Astrocyte (in vitro differentiated cells and primary cell): Measurements from ENCODE around the gene SNAPC4. TPM values are rescaled to one million over a fixed set of nuclear protein-coding genes. Genes with fewer than 3 reads are reported as not detected.

Experiments
- DNase-seq: peaks from one replicate; pipeline ENCODE4 v3.0.0-alpha.2; 2010; ENCODE audit warnings: low read depth
- FAIRE-seq: peaks from 2 replicates; lab custom pipeline; 2011; peaks lifted over from hg19 to GRCh38; lab: Jason Lieb, UNC
- H2AFZ ChIP-seq: 2 replicates; pipeline ENCODE4 v1.6.0; 2012; ENCODE audit warnings: low read depth, low read length, inconsistent platforms
- H3K27ac ChIP-seq: 2 replicates; pipeline ENCODE4 v1.5.1; 2011; ENCODE audit warnings: low read depth, low read length, inconsistent platforms
- H3K27me3 ChIP-seq: 2 replicates; pipeline ENCODE4 v1.6.0; 2011; ENCODE audit warnings: low read length, inconsistent platforms; ENCODE audit not compliant: insufficient read depth
- H3K36me3 ChIP-seq: 2 replicates; pipeline ENCODE4 v1.5.1; 2011; ENCODE audit warnings: low read length, inconsistent platforms; ENCODE audit not compliant: insufficient read depth
- H3K4me1 ChIP-seq: 2 replicates; pipeline ENCODE4 v1.5.1; 2011; ENCODE audit warnings: low read length, inconsistent platforms; ENCODE audit not compliant: insufficient read depth
- H3K4me2 ChIP-seq: 2 replicates; pipeline ENCODE4 v1.6.0; 2012; ENCODE audit warnings: low read length, inconsistent platforms
- H3K4me3 ChIP-seq: 2 replicates; pipeline ENCODE4 v1.5.1; 2011; ENCODE audit warnings: low read depth, mild to moderate bottlenecking, low read length, inconsistent platforms; ENCODE audit not compliant: insufficient read depth
- H3K79me2 ChIP-seq: 2 replicates; pipeline ENCODE4 v1.6.0; 2012; ENCODE audit warnings: mild to moderate bottlenecking, low read length, inconsistent platforms; ENCODE audit not compliant: insufficient read depth
- H3K9ac ChIP-seq: 2 replicates; pipeline ENCODE4 v1.6.0; 2012; ENCODE audit warnings: mild to moderate bottlenecking, low read length, inconsistent platforms
- H3K9me3 ChIP-seq: 2 replicates; pipeline ENCODE4 v1.5.1; 2012; ENCODE audit warnings: low read depth, mild to moderate bottlenecking, low read length, inconsistent platforms; ENCODE audit not compliant: insufficient read depth
- H4K20me1 ChIP-seq: 2 replicates; pipeline ENCODE4 v1.6.0; 2012; ENCODE audit warnings: low read length, inconsistent platforms; ENCODE audit not compliant: insufficient read depth
- H3K27ac Mint-ChIP-seq: one replicate; pipeline ENCODE4 v1.8.0; 2021; ENCODE audit warnings: mild to moderate bottlenecking, mixed read lengths; ENCODE audit not compliant: unreplicated experiment
- H3K27me3 Mint-ChIP-seq: one replicate; pipeline ENCODE4 v1.8.0; 2021; ENCODE audit warnings: low read depth, mixed read lengths; ENCODE audit not compliant: unreplicated experiment
- H3K36me3 Mint-ChIP-seq: one replicate; pipeline ENCODE4 v1.8.0; 2021; ENCODE audit warnings: low read depth, mixed read lengths; ENCODE audit not compliant: unreplicated experiment
- H3K4me1 Mint-ChIP-seq: one replicate; pipeline ENCODE4 v1.8.0; 2021; ENCODE audit warnings: low read depth, mixed read lengths; ENCODE audit not compliant: unreplicated experiment
- H3K4me3 Mint-ChIP-seq: one replicate; pipeline ENCODE4 v1.8.0; 2021; ENCODE audit warnings: mild to moderate bottlenecking, moderate library complexity, mixed read lengths; ENCODE audit not compliant: unreplicated experiment
- H3K9me3 Mint-ChIP-seq: one replicate; pipeline ENCODE4 v1.8.0; 2021; ENCODE audit warnings: mild to moderate bottlenecking, mixed read lengths; ENCODE audit not compliant: unreplicated experiment
- EZH2 ChIP-seq: IDR thresholded peaks from 2 replicates; pipeline ENCODE4 v1.6.1; 2012; ENCODE audit warnings: mild to moderate bottlenecking, low read length, inconsistent platforms; ENCODE audit not compliant: insufficient read depth
- total RNA-seq: library from RNA; stranded (reverse); gene quantifications from 2 replicates; pipeline ENCODE4 v1.2.1, GENCODE V29; 2021
- TF ChIP-seq, protein P1 (sequence below): IDR thresholded peaks from 2 replicates; pipeline ENCODE4 v1.5.1; 2011; ENCODE audit warnings: low read depth, mild to moderate bottlenecking, inconsistent platforms, low read length, moderate library complexity; ENCODE audit not compliant: insufficient read depth

SNAPC4 gene
- total RNA-seq, 1 donor from 2014 or later = 18.6 TPM

DNA sequence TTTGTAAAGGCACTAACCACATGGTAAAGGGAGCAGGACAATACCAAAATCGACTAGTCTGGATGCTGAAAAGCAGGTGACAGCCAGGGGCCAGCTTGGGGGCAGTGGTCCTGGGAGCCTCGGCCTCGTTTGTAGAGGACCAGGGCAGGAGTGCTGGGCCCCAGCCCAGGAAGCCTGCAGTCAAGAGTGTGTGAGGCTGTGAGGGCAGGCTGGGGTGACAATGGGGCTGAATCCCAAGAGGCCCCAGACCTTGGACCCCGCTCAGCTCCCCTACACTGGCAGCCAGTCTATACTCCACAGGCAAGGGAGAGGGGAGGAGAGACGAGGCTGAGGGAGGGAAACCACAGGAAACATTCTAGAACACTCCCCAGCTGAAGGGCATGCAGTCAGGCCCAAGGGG is 42.3 kb upstream of the SNAPC4 start:
- no peaks in the 10 kb centered on the region for H3K9me3 Mint-ChIP-seq
- TF ChIP-seq, protein P1, sequence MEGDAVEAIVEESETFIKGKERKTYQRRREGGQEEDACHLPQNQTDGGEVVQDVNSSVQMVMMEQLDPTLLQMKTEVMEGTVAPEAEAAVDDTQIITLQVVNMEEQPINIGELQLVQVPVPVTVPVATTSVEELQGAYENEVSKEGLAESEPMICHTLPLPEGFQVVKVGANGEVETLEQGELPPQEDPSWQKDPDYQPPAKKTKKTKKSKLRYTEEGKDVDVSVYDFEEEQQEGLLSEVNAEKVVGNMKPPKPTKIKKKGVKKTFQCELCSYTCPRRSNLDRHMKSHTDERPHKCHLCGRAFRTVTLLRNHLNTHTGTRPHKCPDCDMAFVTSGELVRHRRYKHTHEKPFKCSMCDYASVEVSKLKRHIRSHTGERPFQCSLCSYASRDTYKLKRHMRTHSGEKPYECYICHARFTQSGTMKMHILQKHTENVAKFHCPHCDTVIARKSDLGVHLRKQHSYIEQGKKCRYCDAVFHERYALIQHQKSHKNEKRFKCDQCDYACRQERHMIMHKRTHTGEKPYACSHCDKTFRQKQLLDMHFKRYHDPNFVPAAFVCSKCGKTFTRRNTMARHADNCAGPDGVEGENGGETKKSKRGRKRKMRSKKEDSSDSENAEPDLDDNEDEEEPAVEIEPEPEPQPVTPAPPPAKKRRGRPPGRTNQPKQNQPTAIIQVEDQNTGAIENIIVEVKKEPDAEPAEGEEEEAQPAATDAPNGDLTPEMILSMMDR = no peak
- TF ChIP-seq EZH2 = no peak
- Histone ChIP-seq H3K27ac (peak overlapping the region; percentile 69), H2AFZ (no peak overlapping the region), H3K9me3 (no peaks in the 10 kb centered on the region), H3K36me3 (peaks cover 39% of the 10 kb centered on the region), H3K9ac (peak overlapping the region; percentile 53), H3K27me3 (no peaks in the 10 kb centered on the region), H3K4me3 (no peak overlapping the region), H3K4me2 (peak overlapping the region; percentile 78), H3K4me1 (peaks cover 36% of the 10 kb centered on the region), H3K79me2 (peaks cover 34% of the 10 kb centered on the region), H4K20me1 (peaks cover 75% of the 10 kb centered on the region)
- H3K27ac Mint-ChIP-seq = no peak overlapping the region
- peaks cover 15% of the 10 kb centered on the region for H3K4me1 Mint-ChIP-seq
- FAIRE-seq (no peak), DNase-seq (no peak)
- no peaks in the 10 kb centered on the region for H3K27me3 Mint-ChIP-seq
- H3K36me3 Mint-ChIP-seq = peaks cover 12% of the 10 kb centered on the region
- no peak overlapping the region for H3K4me3 Mint-ChIP-seq

- H3K4me1 Mint-ChIP-seq = peaks cover 20% of the 10 kb centered on the region
- Histone ChIP-seq H3K27ac (peak overlapping the region; percentile 69), H3K4me1 (peaks cover 38% of the 10 kb centered on the region), H3K9me3 (no peaks in the 10 kb centered on the region), H4K20me1 (peaks cover 77% of the 10 kb centered on the region), H3K79me2 (peaks cover 38% of the 10 kb centered on the region), H3K4me3 (no peak overlapping the region), H3K4me2 (peak overlapping the region; percentile 78), H2AFZ (no peak overlapping the region), H3K27me3 (no peaks in the 10 kb centered on the region), H3K9ac (peak overlapping the region; percentile 53), H3K36me3 (peaks cover 37% of the 10 kb centered on the region)
- TF ChIP-seq EZH2 = no peak
- TF ChIP-seq, protein P1 = no peak
- DNase-seq = no peak
- H3K9me3 Mint-ChIP-seq = no peaks in the 10 kb centered on the region
- no peak overlapping the region for H3K27ac Mint-ChIP-seq
- no peaks in the 10 kb centered on the region for H3K27me3 Mint-ChIP-seq
- FAIRE-seq = no peak
- peak overlapping the region; percentile 35 for H3K4me3 Mint-ChIP-seq
- H3K36me3 Mint-ChIP-seq = peaks cover 8% of the 10 kb centered on the region
Observed at GRCh38 chr9:136441681-136442245, 41.8 kb upstream of the SNAPC4 start.

DNA sequence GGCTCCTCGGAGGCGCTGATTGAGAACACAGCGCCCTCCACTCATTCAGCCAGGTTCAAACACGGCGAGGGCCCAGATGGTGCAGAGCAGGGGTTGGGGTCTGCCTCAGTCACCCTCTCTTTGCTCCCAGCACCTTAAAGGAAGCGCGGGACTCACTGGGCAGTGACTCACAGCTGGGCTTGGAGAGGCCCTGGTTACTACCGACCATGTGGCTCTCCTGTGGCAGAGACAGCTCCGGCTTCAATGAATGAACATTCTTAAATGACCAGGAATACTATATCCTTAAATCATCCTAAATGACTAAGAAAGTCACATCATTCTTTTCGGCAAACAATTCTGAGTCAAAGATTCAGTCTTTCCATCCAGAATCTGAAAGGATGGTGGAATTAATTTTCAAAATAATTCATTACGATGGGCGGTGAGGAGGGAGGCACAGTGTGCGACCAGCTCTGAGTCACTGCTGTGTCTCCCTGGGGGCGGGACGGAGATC is 41.3 kb upstream of the SNAPC4 start:
- Mint-ChIP-seq H3K4me3 (peak overlapping the region; percentile 76), H3K27me3 (no peaks in the 10 kb centered on the region), H3K36me3 (peaks cover 5% of the 10 kb centered on the region), H3K4me1 (peaks cover 24% of the 10 kb centered on the region), H3K9me3 (no peaks in the 10 kb centered on the region), H3K27ac (no peak overlapping the region)
- H3K9ac ChIP-seq = peak overlapping the region; percentile 53
- H3K27ac ChIP-seq = peak overlapping the region; percentile 69
- H3K4me2 ChIP-seq = peak overlapping the region; percentile 78
- DNase-seq (peak; percentile 75), FAIRE-seq (no peak)
- no peaks in the 10 kb centered on the region for H3K9me3 ChIP-seq
- H3K4me3 ChIP-seq = no peak overlapping the region
- TF ChIP-seq EZH2 = no peak
- TF ChIP-seq, protein P1 = no peak
- peaks cover 38% of the 10 kb centered on the region for H3K4me1 ChIP-seq
- peaks cover 40% of the 10 kb centered on the region for H3K79me2 ChIP-seq
- peaks cover 32% of the 10 kb centered on the region for H3K36me3 ChIP-seq
- H2AFZ ChIP-seq = no peak overlapping the region
- peaks cover 78% of the 10 kb centered on the region for H4K20me1 ChIP-seq
- no peaks in the 10 kb centered on the region for H3K27me3 ChIP-seq
